Activated CD8-positive, alpha-beta memory T cell treated with anti-CD3 and anti-CD28 coated beads for 48 hours (primary cell): Measurements from ENCODE around the gene LHFPL2.
"Not testable (repeated sequence)": the region's sequence is repeated elsewhere in the genome, so short reads cannot be mapped to it uniquely, and the experiment has no call there.

Experiments used
- DNase-seq, 3 experiments: peaks; one replicate each; pipeline ENCODE4 v3.0.0-alpha.2; 2020; ENCODE audit warnings: low read depth in 2 of 3, low spot score in 2 of 3

The LHFPL2 gene

GRCh38 chr5:78666975-78667374 lies 18.4 kb upstream of the LHFPL2 start:
- DNase-seq, result not testable (repeated sequence)

GRCh38 chr5:78666041-78666444 lies 17.5 kb upstream of the LHFPL2 start:
- DNase-seq, result no peak

- DNase-seq, result no peak
These were observed 17.0 kb upstream of the LHFPL2 start for GRCh38 chr5:78665534-78665933.

GRCh38 chr5:78662323-78662722 lies 13.8 kb upstream of the LHFPL2 start:
- no peak for DNase-seq

- DNase-seq, result no peak
These were observed 13.1 kb upstream of the LHFPL2 start for GRCh38 chr5:78661691-78662090.

GRCh38 chr5:78661044-78661443 lies 12.5 kb upstream of the LHFPL2 start:
- no peak for DNase-seq

- DNase-seq, result no peak
These were observed 11.8 kb upstream of the LHFPL2 start for GRCh38 chr5:78660401-78660800.

GRCh38 chr5:78659714-78660113 lies 11.1 kb upstream of the LHFPL2 start:
- no peak for DNase-seq

GRCh38 chr5:78659114-78659513 lies 10.5 kb upstream of the LHFPL2 start:
- no peak for DNase-seq

GRCh38 chr5:78657201-78657600 lies 8.6 kb upstream of the LHFPL2 start:
- DNase-seq, result no peak

GRCh38 chr5:78655746-78656290 lies 7.2 kb upstream of the LHFPL2 start:
- DNase-seq, result no peak

GRCh38 chr5:78654386-78654785 lies 5.8 kb upstream of the LHFPL2 start:
- no peak for DNase-seq

- DNase-seq, result no peak
These were observed 5.3 kb upstream of the LHFPL2 start for GRCh38 chr5:78653681-78654366.

- DNase-seq, result no peak
These were observed 4.5 kb upstream of the LHFPL2 start for GRCh38 chr5:78653031-78653430.

- no peak for DNase-seq
These were observed 2.9 kb upstream of the LHFPL2 start for GRCh38 chr5:78651468-78651867.

- DNase-seq, result no peak
These were observed 2.0 kb upstream of the LHFPL2 start for GRCh38 chr5:78650531-78650930.

- no peak for DNase-seq
These were observed 1.4 kb upstream of the LHFPL2 start for GRCh38 chr5:78649861-78650496.

GRCh38 chr5:78649211-78649695 lies 681 bp upstream of the LHFPL2 start:
- no peak for DNase-seq

- no peak for DNase-seq
These were observed 674 bp downstream of the LHFPL2 start for GRCh38 chr5:78647838-78648358.

- DNase-seq, result no peak
These were observed 1.2 kb downstream of the LHFPL2 start for GRCh38 chr5:78647351-78647818.

GRCh38 chr5:78644741-78645300 lies 3.8 kb downstream of the LHFPL2 start:
- DNase-seq, result no peak

- no peak for DNase-seq
These were observed 4.4 kb downstream of the LHFPL2 start for GRCh38 chr5:78644129-78644528.
